Stimulated activated CD4-positive, alpha-beta T cell treated with anti-CD3 and anti-CD28 coated beads, TNF-alpha, amount 100 ng/mL, for 1 hour (primary cell): ENCODE data around the gene WNK3.
A peak's percentile ranks its signal among the peaks of the same experiment; 100 is the strongest.

Source experiments
- DNase-seq, 3 donors: peaks; one replicate each; pipeline ENCODE4 v3.0.0-alpha.2; 2020; ENCODE audit warnings: low read depth in 3 of 3, low spot score in 1 of 3

The WNK3 gene

GRCh38 chrX:54246866-54247265 lies 111.0 kb downstream of the WNK3 start:
- no peak for DNase-seq

- no peak for DNase-seq
Measured at GRCh38 chrX:54238588-54238987, 119.3 kb downstream of the WNK3 start.

GRCh38 chrX:54237014-54237413 lies 120.8 kb downstream of the WNK3 start:
- DNase-seq = no peak

GRCh38 chrX:54230435-54231148 lies 127.3 kb downstream of the WNK3 start:
- no peak for DNase-seq

GRCh38 chrX:54223581-54223980 lies 134.3 kb downstream of the WNK3 start:
- no peak for DNase-seq

GRCh38 chrX:54213603-54214002 lies 144.2 kb downstream of the WNK3 start:
- DNase-seq = no peak

GRCh38 chrX:54208531-54208930 lies 149.3 kb downstream of the WNK3 start:
- no peak for DNase-seq

- no peak for DNase-seq
Measured at GRCh38 chrX:54198262-54198661, 159.6 kb downstream of the WNK3 start.

GRCh38 chrX:54194982-54195588 lies 162.8 kb downstream of the WNK3 start:
- DNase-seq = no peak

GRCh38 chrX:54193085-54193821 lies 164.6 kb downstream of the WNK3 start:
- DNase-seq = no peak

- DNase-seq = no peak
Measured at GRCh38 chrX:54184474-54184873, 173.4 kb downstream of the WNK3 start.

- DNase-seq = peak in 2 of 3 donors; percentile 25 to 54
Measured at GRCh38 chrX:54182864-54183613, 174.8 kb downstream of the WNK3 start, which contains the start of gene FAM120C. TSS of gene FAM120C (minus strand) at chrX:54183254. CDS start at chrX:54183198, 56 bp downstream.

GRCh38 chrX:54182194-54182863 lies 175.5 kb downstream of the WNK3 start:
- DNase-seq = peak in 2 of 3 donors; percentile 21 to 39

- DNase-seq = no peak
Measured at GRCh38 chrX:54181202-54181953, 176.5 kb downstream of the WNK3 start.

- no peak for DNase-seq
Measured at GRCh38 chrX:54180403-54180802, 177.4 kb downstream of the WNK3 start.

GRCh38 chrX:54178100-54178940 lies 179.5 kb downstream of the WNK3 start:
- DNase-seq = no peak

GRCh38 chrX:54177306-54177705 lies 180.5 kb downstream of the WNK3 start:
- no peak for DNase-seq

- no peak for DNase-seq
Measured at GRCh38 chrX:54173791-54174190, 184.1 kb downstream of the WNK3 start.

GRCh38 chrX:54172455-54172854 lies 185.4 kb downstream of the WNK3 start:
- DNase-seq = no peak
